Astrocyte (in vitro differentiated cells and primary cell): ENCODE data around the gene NDUFAB1. TPM values are rescaled to one million over a fixed set of nuclear protein-coding genes. Genes with fewer than 3 reads are reported as not detected.

Experiments used
- DNase-seq: peaks from one replicate; pipeline ENCODE4 v3.0.0-alpha.2; 2010; ENCODE audit warnings: low read depth
- FAIRE-seq: peaks from 2 replicates; lab custom pipeline; 2011; peaks lifted over from hg19 to GRCh38; lab: Jason Lieb, UNC
- H2AFZ ChIP-seq: 2 replicates; pipeline ENCODE4 v1.6.0; 2012; ENCODE audit warnings: low read depth, low read length, inconsistent platforms
- H3K27ac ChIP-seq: 2 replicates; pipeline ENCODE4 v1.5.1; 2011; ENCODE audit warnings: low read depth, low read length, inconsistent platforms
- H3K27me3 ChIP-seq: 2 replicates; pipeline ENCODE4 v1.6.0; 2011; ENCODE audit warnings: low read length, inconsistent platforms; ENCODE audit not compliant: insufficient read depth
- H3K36me3 ChIP-seq: 2 replicates; pipeline ENCODE4 v1.5.1; 2011; ENCODE audit warnings: low read length, inconsistent platforms; ENCODE audit not compliant: insufficient read depth
- H3K4me1 ChIP-seq: 2 replicates; pipeline ENCODE4 v1.5.1; 2011; ENCODE audit warnings: low read length, inconsistent platforms; ENCODE audit not compliant: insufficient read depth
- H3K4me2 ChIP-seq: 2 replicates; pipeline ENCODE4 v1.6.0; 2012; ENCODE audit warnings: low read length, inconsistent platforms
- H3K4me3 ChIP-seq: 2 replicates; pipeline ENCODE4 v1.5.1; 2011; ENCODE audit warnings: low read depth, mild to moderate bottlenecking, low read length, inconsistent platforms; ENCODE audit not compliant: insufficient read depth
- H3K79me2 ChIP-seq: 2 replicates; pipeline ENCODE4 v1.6.0; 2012; ENCODE audit warnings: mild to moderate bottlenecking, low read length, inconsistent platforms; ENCODE audit not compliant: insufficient read depth
- H3K9ac ChIP-seq: 2 replicates; pipeline ENCODE4 v1.6.0; 2012; ENCODE audit warnings: mild to moderate bottlenecking, low read length, inconsistent platforms
- H3K9me3 ChIP-seq: 2 replicates; pipeline ENCODE4 v1.5.1; 2012; ENCODE audit warnings: low read depth, mild to moderate bottlenecking, low read length, inconsistent platforms; ENCODE audit not compliant: insufficient read depth
- H4K20me1 ChIP-seq: 2 replicates; pipeline ENCODE4 v1.6.0; 2012; ENCODE audit warnings: low read length, inconsistent platforms; ENCODE audit not compliant: insufficient read depth
- H3K27ac Mint-ChIP-seq: one replicate; pipeline ENCODE4 v1.8.0; 2021; ENCODE audit warnings: mild to moderate bottlenecking, mixed read lengths; ENCODE audit not compliant: unreplicated experiment
- H3K27me3 Mint-ChIP-seq: one replicate; pipeline ENCODE4 v1.8.0; 2021; ENCODE audit warnings: low read depth, mixed read lengths; ENCODE audit not compliant: unreplicated experiment
- H3K36me3 Mint-ChIP-seq: one replicate; pipeline ENCODE4 v1.8.0; 2021; ENCODE audit warnings: low read depth, mixed read lengths; ENCODE audit not compliant: unreplicated experiment
- H3K4me1 Mint-ChIP-seq: one replicate; pipeline ENCODE4 v1.8.0; 2021; ENCODE audit warnings: low read depth, mixed read lengths; ENCODE audit not compliant: unreplicated experiment
- H3K4me3 Mint-ChIP-seq: one replicate; pipeline ENCODE4 v1.8.0; 2021; ENCODE audit warnings: mild to moderate bottlenecking, moderate library complexity, mixed read lengths; ENCODE audit not compliant: unreplicated experiment
- H3K9me3 Mint-ChIP-seq: one replicate; pipeline ENCODE4 v1.8.0; 2021; ENCODE audit warnings: mild to moderate bottlenecking, mixed read lengths; ENCODE audit not compliant: unreplicated experiment
- CTCF ChIP-seq: IDR thresholded peaks from 2 replicates; pipeline ENCODE4 v1.5.1; 2011; ENCODE audit warnings: low read depth, mild to moderate bottlenecking, inconsistent platforms, low read length, moderate library complexity; ENCODE audit not compliant: insufficient read depth
- EZH2 ChIP-seq: IDR thresholded peaks from 2 replicates; pipeline ENCODE4 v1.6.1; 2012; ENCODE audit warnings: mild to moderate bottlenecking, low read length, inconsistent platforms; ENCODE audit not compliant: insufficient read depth
- total RNA-seq: library from RNA; stranded (reverse); gene quantifications from 2 replicates; pipeline ENCODE4 v1.2.1, GENCODE V29; 2021

Gene NDUFAB1
- total RNA-seq, 1 donor from 2014 or later, result 92.5 TPM

GRCh38 chr16:23624092-23624491 is 28.0 kb upstream of the NDUFAB1 start:
- no peaks in the 10 kb centered on the region for H3K9me3 ChIP-seq
- no peak overlapping the region for H3K9ac ChIP-seq
- H4K20me1 ChIP-seq, result no peaks in the 10 kb centered on the region
- DNase-seq, result no peak
- H3K4me2 ChIP-seq, result no peak overlapping the region
- H3K27ac ChIP-seq, result no peak overlapping the region
- Mint-ChIP-seq H3K4me3 (no peak overlapping the region), H3K27me3 (no peaks in the 10 kb centered on the region), H3K4me1 (no peaks in the 10 kb centered on the region), H3K27ac (no peak overlapping the region), H3K36me3 (peaks cover 18% of the 10 kb centered on the region), H3K9me3 (no peaks in the 10 kb centered on the region)
- no peaks in the 10 kb centered on the region for H3K4me1 ChIP-seq
- no peak for FAIRE-seq
- H2AFZ ChIP-seq, result no peak overlapping the region
- TF ChIP-seq EZH2, result no peak
- TF ChIP-seq CTCF, result no peak
- peaks cover 27% of the 10 kb centered on the region for H3K36me3 ChIP-seq
- no peaks in the 10 kb centered on the region for H3K79me2 ChIP-seq
- no peaks in the 10 kb centered on the region for H3K27me3 ChIP-seq
- no peak overlapping the region for H3K4me3 ChIP-seq

GRCh38 chr16:23615805-23616204 is 19.7 kb upstream of the NDUFAB1 start:
- H3K36me3 ChIP-seq, result peaks cover 13% of the 10 kb centered on the region
- peaks cover 12% of the 10 kb centered on the region for H3K36me3 Mint-ChIP-seq

More at GRCh38 chr16:23615805-23616204, 19.7 kb upstream of the NDUFAB1 start:
- no peak overlapping the region for H3K4me3 ChIP-seq
- no peaks in the 10 kb centered on the region for H3K9me3 Mint-ChIP-seq
- DNase-seq (no peak), FAIRE-seq (no peak)
- no peak overlapping the region for H3K27ac Mint-ChIP-seq
- no peaks in the 10 kb centered on the region for H3K79me2 ChIP-seq
- no peak overlapping the region for H2AFZ ChIP-seq
- H3K4me1 Mint-ChIP-seq, result peaks cover 3% of the 10 kb centered on the region
- H3K4me1 ChIP-seq, result no peaks in the 10 kb centered on the region
- TF ChIP-seq CTCF (no peak), EZH2 (no peak)
- no peak overlapping the region for H3K9ac ChIP-seq
- no peaks in the 10 kb centered on the region for H4K20me1 ChIP-seq
- H3K4me3 Mint-ChIP-seq, result no peak overlapping the region
- no peak overlapping the region for H3K27ac ChIP-seq
- H3K9me3 ChIP-seq, result no peaks in the 10 kb centered on the region
- H3K4me2 ChIP-seq, result no peak overlapping the region
- H3K27me3 ChIP-seq, result no peaks in the 10 kb centered on the region
- H3K27me3 Mint-ChIP-seq, result no peaks in the 10 kb centered on the region
